ENCODE measurements around the gene FBXO17.
"Not testable (repeated sequence)": the region's sequence is repeated elsewhere in the genome, so short reads cannot be mapped to it uniquely, and the experiment has no call there.

FBXO17 gene

DNA sequence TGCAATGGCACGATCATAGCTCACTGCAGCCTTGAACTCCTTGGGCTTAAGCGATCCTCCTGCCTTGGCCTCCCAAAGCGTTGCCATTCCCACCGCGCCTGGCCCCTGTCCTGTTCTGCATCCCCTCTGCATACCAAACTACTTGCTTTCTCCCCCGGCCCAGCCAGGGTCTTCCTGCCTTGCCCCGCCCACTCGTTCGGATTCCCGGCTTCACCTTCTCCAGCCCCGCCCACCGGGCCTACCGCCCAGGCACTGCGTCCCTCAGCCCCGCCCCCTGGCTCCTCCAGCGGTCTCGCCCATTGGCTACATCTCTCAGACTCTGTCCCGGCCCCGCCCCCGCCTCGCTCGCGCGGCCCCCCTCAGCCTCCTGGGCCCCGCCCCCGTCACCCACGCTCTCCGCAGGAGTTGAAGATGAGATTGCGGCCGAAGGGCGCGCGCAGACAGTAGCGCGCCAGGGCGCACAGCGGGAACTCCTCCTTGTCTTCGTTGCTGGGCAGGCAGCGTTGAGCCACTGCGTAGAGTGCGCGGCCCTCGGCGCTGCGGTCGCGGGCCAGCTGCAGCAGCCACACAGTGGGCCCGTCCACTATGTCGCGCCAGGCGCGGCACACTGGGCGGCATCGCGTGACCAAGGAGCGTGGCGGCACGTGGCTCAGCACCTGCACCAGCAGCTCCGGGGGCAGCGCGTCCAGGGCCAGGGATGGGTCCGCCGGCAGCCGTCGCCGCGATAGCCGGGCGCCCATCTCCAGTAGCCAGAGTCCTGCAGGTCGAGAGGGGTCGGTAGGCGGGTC is 25.8 kb downstream of the FBXO17 start:
- DNase-seq (ENCODE audit: low read depth, low spot score) = no peak
- no peak overlapping the region for H3K4me3 ChIP-seq (ENCODE audit: low read length)

DNA sequence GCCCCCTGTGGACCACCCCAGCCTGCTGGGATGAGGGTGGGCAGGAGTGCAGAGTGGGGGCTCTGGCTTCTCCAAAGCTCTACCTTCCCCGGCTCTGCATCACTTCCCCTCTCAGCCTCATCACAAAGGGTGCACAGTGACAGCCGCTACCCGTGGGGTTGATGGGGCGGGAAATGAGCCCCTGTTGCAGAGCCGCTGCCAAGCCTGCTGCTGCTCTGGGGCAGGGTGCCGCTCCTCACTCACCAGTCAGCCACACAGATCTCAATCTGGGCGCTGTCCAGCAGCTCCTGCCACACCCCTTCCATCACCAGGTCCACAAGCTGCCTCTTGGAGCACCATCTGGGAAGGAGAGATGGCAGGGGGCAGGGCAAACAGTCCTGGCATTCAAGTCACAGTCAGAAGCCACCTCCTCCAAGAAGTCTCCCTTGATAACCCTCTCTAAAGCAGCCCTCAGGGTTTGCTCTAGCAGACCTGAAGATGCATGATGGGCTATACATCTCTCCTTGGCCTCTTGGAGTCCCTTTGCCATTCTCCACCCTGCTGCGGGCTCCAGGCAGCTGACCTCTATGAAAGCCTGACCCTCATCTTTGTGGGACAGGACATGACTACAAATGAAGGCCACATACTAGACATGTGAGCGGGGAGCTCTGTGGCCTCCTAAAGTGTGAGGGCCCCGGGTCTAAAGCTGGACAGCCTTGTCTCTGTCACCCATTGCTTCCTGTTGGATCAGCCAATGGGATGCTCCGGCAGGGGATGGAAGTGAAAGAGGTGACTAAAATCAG is 29.1 kb downstream of the FBXO17 start:
- no peak for DNase-seq (ENCODE audit: low read depth, low spot score)
- no peak overlapping the region for H3K4me3 ChIP-seq (ENCODE audit: low read length)

- no peak for DNase-seq (ENCODE audit: low read depth, low spot score)
- H3K4me3 ChIP-seq (ENCODE audit: low read length) = no peak overlapping the region
These were observed 29.8 kb downstream of the FBXO17 start for GRCh38 chr19:38945562-38946228.

DNA sequence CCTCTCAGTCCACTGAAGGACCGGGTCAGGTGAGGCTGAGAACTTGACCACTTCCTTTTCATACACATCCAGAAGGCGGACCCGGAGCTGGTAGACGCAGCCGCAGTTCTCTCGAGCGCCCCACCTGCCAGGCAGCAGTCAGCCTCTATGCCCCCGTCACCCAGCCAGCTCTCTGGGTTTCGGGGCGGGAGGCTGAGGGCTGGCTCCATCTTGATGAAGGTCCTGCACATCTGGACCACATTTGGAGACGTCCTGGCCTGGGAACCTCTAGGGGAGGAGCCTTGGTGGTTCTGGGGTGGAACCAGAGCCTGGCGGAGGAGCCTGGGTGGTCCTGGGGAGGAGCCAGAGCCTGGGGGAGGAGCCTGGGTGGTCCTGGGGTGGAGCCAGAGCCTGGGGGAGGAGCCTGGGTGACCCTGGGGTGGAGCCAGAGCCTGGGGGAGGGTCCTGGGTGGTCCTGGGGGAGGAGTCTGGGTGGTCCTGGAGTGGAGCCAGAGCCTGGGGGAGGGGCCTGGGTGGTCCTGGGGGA is 30.5 kb downstream of the FBXO17 start:
- no peak overlapping the region for H3K4me3 ChIP-seq (ENCODE audit: low read length)
- DNase-seq (ENCODE audit: low read depth, low spot score) = no peak

- no peak overlapping the region for H3K4me3 ChIP-seq (ENCODE audit: low read length)
- DNase-seq (ENCODE audit: low read depth, low spot score) = no peak
These were observed 32.9 kb downstream of the FBXO17 start for GRCh38 chr19:38942471-38943181.

- DNase-seq (ENCODE audit: low read depth, low spot score) = no peak
- no peak overlapping the region for H3K4me3 ChIP-seq (ENCODE audit: low read length)
These were observed 33.6 kb downstream of the FBXO17 start for GRCh38 chr19:38941979-38942378.

DNA sequence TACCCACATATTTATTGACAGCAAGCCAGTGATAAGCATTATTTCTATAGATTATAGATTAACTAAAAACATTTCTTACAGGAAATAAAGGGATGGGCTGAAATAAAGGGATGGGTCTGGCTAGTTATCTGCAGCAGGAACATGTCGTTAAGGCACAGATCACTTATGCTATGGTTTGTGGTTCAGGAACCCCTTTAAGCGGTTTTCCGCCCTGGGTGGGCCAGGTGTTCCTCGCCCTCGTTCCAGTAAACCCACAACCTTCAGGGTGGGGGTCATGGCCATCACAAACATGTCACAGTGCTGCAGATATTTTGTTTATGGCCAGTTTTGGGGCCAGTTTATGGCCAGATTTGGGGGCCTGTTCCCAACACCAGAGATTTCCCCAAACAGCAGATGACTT is 34.1 kb downstream of the FBXO17 start:
- DNase-seq (ENCODE audit: low read depth, low spot score) = peak; percentile 86
- H3K4me3 ChIP-seq (ENCODE audit: low read length) = not testable (repeated sequence)

- H3K4me3 ChIP-seq (ENCODE audit: low read length) = no peak overlapping the region
These were observed 35.6 kb downstream of the FBXO17 start for GRCh38 chr19:38939957-38940356.

DNA sequence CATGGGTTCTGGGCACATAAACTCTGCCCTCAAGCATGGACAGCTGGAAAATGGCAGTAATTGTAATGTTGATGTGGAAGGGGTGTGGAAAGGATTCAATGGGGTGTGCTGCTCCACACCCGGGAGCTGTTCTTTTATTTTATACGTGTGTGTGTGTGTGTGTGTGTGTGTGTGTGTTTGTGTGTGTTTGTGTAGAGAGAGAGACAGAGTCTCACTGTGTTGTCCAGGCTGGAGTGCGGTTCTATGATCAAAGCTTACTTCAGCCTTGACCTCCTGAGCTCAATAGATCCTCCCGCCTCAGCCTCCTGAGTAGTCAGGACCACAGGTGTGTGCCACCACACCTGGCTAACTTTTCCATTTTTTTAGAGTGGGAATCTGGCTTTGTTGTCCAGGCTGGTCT is 42.0 kb downstream of the FBXO17 start:
- DNase-seq (ENCODE audit: low read depth, low spot score) = no peak
- H3K4me3 ChIP-seq (ENCODE audit: low read length) = no peak overlapping the region

More at GRCh38 chr19:38939957-38940356, 35.6 kb downstream of the FBXO17 start:
- peak; percentile 46 for DNase-seq (ENCODE audit: low read depth, low spot score)

DNA sequence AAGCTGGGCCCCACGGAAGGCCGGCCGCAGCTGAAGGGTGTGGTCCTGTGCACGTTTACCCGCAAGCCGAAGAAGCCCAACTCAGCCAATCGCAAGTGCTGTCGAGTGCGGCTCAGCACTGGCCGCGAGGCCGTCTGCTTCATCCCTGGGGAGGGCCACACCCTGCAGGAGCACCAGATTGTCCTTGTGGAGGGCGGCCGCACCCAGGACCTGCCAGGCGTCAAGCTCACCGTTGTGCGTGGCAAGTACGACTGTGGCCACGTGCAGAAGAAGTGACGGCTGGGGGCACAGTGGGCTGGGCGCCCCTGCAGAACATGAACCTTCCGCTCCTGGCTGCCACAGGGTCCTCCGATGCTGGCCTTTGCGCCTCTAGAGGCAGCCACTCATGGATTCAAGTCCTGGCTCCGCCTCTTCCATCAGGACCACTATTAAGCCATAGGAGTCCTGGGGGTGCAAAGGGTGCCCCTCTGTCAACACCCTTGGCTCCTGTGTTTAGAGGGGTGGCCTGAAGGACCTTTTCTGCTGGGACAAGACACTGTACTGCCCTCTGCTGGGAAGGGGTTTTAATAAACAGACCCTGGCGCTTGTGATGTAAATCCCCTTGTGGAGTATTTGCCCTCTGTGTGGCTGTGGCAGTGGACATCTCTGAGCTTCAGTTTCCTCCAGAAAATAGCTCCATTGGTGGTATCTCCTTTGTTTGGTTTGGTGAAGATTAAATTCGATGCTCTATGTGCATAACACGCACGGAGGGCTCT is 42.9 kb downstream of the FBXO17 start:
- no peak overlapping the region for H3K4me3 ChIP-seq (ENCODE audit: low read length)
- peak; percentile 43 for DNase-seq (ENCODE audit: low read depth, low spot score)

- H3K4me3 ChIP-seq (ENCODE audit: low read length) = peak overlapping the region; percentile 98
- DNase-seq (ENCODE audit: low read depth, low spot score) = no peak
These were observed 44.1 kb downstream of the FBXO17 start for GRCh38 chr19:38931521-38931793.

DNA sequence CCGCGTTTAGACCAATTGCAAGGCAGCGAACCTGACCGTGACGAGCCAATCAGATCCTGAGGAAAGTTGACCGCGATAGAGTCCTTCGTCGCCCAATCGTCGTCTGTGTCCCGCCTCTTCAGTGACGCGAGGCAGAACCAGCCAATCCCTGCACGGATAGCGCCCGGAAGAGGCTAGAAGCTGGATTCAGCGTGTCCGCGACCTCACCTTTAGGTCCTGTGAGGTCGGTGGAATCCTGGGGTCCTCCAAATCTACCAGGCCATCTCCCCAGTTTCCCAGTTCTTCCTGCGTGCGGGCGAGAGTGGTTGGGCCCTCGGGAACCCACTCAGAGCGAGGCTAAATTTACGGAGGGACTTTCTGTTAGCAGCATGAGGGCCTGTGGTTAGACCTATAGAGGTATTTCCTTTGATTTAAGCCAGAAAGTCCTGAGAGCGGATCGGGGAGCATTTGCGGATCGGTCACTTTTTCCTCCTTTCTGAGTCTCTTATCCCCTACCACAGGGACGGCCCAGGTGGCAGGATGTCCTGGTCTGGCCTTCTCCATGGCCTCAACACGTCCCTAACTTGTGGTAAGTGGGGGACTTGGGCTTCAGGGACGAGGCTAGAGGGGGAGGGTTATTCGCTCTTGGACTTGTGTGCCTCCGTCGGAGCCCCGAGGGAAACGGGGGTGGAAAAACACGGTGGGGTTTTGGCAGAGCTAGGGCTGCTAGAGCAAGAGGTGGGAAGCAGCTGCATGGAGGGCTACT is 44.6 kb downstream of the FBXO17 start, which contains the start of gene MRPS12:
TSS of gene MRPS12 (plus strand) at position 169 of the 745 bp plus-strand sequence. CDS start at position 520, 351 bp downstream.
- peak within 1 kb of the TSS; percentile 98 for H3K4me3 ChIP-seq (ENCODE audit: low read length)
- peak; percentile 100 for DNase-seq (ENCODE audit: low read depth, low spot score)

- peak within 1 kb of the TSS; percentile 98 for H3K4me3 ChIP-seq (ENCODE audit: low read length)
- DNase-seq (ENCODE audit: low read depth, low spot score) = peak; percentile 91
These were observed 45.4 kb downstream of the FBXO17 start, which contains the start of gene SARS2 for GRCh38 chr19:38929929-38930775. SARS2 (minus strand) TSS chr19:38930763; CDS start chr19:38930736, 27 bp downstream.

DNA sequence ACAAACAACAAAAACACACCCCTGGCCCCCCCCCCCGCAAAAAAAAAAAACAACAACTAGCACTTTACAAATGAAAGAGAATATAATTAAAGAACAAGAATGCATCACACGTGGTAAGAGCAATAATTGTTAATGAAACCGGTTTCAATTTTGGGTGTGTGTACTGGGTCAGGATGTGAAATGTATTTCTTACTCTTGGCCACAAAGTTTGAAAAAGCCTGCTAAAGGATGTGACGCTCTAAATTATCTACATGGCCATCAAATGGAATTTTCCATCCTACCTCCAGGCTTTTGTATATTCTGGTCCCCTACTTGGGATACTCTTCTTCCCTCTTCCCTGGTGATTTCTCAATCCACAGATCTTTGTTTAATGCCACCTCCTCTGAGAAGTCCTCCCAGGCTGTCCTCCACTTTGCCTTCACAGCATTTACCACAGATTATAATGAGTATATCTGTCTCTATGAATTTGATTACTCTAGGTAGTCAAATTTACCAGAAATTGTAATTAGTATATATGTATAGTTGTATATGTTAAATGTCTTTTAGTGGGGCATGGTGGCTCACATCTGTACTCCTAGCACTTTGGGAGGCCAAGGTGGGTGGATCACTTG is 47.0 kb downstream of the FBXO17 start:
- no peak overlapping the region for H3K4me3 ChIP-seq (ENCODE audit: low read length)
- DNase-seq (ENCODE audit: low read depth, low spot score) = no peak

DNA sequence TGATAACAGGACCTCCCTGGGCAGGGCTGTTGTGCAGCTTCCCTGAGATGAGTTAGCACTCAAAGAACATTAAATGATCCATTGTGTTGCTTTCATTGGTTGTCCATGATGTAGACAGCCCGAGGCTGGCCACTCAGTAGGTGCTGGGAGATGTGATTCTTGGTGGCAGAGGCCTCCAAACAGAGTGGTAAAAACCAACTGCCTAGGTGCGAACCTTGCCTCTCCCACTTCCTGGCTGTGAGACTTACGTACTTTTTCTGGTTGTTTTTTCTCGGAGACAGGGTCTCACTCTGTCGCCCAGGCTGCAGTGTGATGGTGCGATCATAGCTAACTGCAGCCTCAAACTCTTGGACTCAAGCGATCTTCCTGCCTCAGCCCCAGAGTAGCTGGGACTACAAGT is 51.2 kb downstream of the FBXO17 start:
- DNase-seq (ENCODE audit: low read depth, low spot score) = no peak

DNA sequence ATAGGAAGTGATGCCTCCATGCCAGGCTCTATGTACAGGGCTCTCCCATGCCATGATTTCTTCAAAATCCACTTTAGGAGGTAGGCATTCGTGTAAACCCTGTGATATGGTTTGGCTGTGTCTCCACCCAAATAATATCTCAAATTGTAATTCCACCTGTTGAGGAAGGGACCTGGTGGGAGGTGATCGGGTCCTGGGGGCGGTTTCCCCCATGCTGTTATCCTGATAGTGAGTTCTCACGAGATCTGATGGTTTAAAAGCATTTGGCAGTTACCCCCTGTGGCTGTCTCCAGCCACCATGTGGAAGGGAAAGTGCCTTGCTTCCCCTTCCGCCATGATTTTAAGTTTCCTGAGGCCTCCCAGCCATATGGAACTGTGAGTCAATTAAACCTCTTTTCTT is 53.1 kb downstream of the FBXO17 start:
- H3K4me3 ChIP-seq (ENCODE audit: low read length) = no peak overlapping the region

More for the DNA sequence above, 51.2 kb downstream of the FBXO17 start:
- no peak overlapping the region for H3K4me3 ChIP-seq (ENCODE audit: low read length)

More for the DNA sequence above, 53.1 kb downstream of the FBXO17 start:
- no peak for DNase-seq (ENCODE audit: low read depth, low spot score)
